Lower leg skin (tissue), 4 donors: ENCODE measurements around the gene RUVBL2. TPM values are rescaled to one million over a fixed set of nuclear protein-coding genes. Genes with fewer than 3 reads are reported as not detected.

Source experiments
- DNase-seq, 2 donors: peaks; one replicate each; pipeline ENCODE4 v3.0.0-alpha.2; 2019; ENCODE audit warnings: low spot score in 2 of 2
- H3K4me3 ChIP-seq: fragments of 200-600 bp; sonication (generic); 2 replicates; pipeline ENCODE4 v1.5.1; 2017; ENCODE audit warnings: mild to moderate bottlenecking, low read depth; ENCODE audit not compliant: poor library complexity, severe bottlenecking
- POLR2A ChIP-seq, 2 donors: fragments of 450-650 bp; IDR thresholded peaks; one replicate each; pipeline ENCODE4 v1.6.1; 2016 to 2017; ENCODE audit warnings: antibody characterized with exemption in 2 of 2, mild to moderate bottlenecking in 1 of 2, moderate library complexity in 1 of 2
- WGBS, 2 donors: methylation state at CpG; one replicate each; pipeline ENCODE4 v1.1.5; 2018; 5-methylcytosine and 5-hydroxymethylcytosine counted together
- intact Hi-C: fragments of 100-400 bp; cut with DNase I; formaldehyde crosslinking; loops from one replicate; pipeline ENCODE4 v1.15.0; 2023; ENCODE audit warnings: low total_unique reads
- total RNA-seq, 4 donors: library from RNA; depleted of rRNA; stranded (reverse); fragments of >200 nt; gene quantifications; one replicate each; pipeline ENCODE4 v1.1.0, GENCODE V29; 2016
- TF ChIP-seq, protein P1 (sequence below), 3 donors: fragments of 450-650 bp; IDR thresholded peaks; one replicate each; pipeline ENCODE4 v1.5.1; 2016; ENCODE audit warnings: antibody characterized with exemption in 3 of 3, mild to moderate bottlenecking in 3 of 3, moderate library complexity in 2 of 3

Gene RUVBL2
- total RNA-seq, 4 donors from 2014 or later, result 61.3 to 83.8 (median 83.3) TPM

DNA sequence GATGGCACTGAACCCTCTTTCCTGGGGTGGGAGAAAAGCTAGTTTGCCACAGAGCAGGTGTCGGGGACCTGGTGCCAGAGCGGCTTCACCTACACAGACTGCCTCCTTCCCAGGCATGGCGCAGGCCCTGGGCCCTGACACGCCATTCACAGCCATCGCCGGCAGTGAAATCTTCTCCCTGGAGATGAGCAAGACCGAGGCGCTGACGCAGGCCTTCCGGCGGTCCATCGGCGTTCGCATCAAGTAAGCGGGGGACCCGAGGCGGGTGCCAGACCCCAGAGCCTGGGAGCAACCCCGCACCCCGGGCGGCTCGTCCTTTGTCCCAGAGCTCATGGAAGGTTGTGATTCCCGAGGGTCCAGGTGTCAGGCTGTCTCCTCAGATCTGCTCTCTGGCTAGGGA lies 13.2 kb downstream of the RUVBL2 start:
- 95% methylated on average over 18 to 22 of the region's 22 CpGs for WGBS, 2 donors
- TF ChIP-seq, protein P1, sequence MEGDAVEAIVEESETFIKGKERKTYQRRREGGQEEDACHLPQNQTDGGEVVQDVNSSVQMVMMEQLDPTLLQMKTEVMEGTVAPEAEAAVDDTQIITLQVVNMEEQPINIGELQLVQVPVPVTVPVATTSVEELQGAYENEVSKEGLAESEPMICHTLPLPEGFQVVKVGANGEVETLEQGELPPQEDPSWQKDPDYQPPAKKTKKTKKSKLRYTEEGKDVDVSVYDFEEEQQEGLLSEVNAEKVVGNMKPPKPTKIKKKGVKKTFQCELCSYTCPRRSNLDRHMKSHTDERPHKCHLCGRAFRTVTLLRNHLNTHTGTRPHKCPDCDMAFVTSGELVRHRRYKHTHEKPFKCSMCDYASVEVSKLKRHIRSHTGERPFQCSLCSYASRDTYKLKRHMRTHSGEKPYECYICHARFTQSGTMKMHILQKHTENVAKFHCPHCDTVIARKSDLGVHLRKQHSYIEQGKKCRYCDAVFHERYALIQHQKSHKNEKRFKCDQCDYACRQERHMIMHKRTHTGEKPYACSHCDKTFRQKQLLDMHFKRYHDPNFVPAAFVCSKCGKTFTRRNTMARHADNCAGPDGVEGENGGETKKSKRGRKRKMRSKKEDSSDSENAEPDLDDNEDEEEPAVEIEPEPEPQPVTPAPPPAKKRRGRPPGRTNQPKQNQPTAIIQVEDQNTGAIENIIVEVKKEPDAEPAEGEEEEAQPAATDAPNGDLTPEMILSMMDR (IDR thresholded peaks at IDR 0.05), result no peak
- TF ChIP-seq POLR2A (IDR thresholded peaks at IDR 0.05), result no peak
- H3K4me3 ChIP-seq, result no peak overlapping the region
- no peak for DNase-seq
- intact Hi-C loops, result no loop called here

- no peak for DNase-seq
- TF ChIP-seq POLR2A (IDR thresholded peaks at IDR 0.05), result no peak
- TF ChIP-seq, protein P1 (IDR thresholded peaks at IDR 0.05), result no peak
- intact Hi-C loops, result no loop called here
- WGBS, 2 donors, result 91 to 96% methylated on average over 5 to 17 of the region's 18 CpGs
- no peak overlapping the region for H3K4me3 ChIP-seq
These were observed 16.1 kb downstream of the RUVBL2 start for GRCh38 chr19:49009828-49010227.

DNA sequence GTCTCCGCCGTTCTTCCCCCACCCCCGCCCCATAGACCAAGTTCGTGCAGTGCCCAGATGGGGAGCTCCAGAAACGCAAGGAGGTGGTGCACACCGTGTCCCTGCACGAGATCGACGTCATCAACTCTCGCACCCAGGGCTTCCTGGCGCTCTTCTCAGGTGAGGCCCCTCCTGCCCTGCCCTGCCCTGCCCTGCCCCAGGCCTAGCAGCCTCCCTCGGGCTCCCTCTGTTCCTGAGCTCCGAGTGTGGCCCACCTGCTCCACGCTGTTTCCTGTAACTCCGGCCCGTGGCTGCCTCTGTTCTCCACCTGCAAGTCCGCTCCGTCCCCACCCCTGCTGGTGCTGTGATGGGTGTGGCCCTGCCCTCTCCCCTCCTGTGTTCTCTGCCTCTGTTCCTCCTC lies 16.8 kb downstream of the RUVBL2 start:
- DNase-seq, result no peak
- WGBS, 2 donors, result 93 to 94% methylated on average over 14 to 18 of the region's 18 CpGs
- intact Hi-C loops, result no loop called here
- no peak for TF ChIP-seq POLR2A (IDR thresholded peaks at IDR 0.05)
- TF ChIP-seq, protein P1 (IDR thresholded peaks at IDR 0.05), result no peak
- no peak overlapping the region for H3K4me3 ChIP-seq

DNA sequence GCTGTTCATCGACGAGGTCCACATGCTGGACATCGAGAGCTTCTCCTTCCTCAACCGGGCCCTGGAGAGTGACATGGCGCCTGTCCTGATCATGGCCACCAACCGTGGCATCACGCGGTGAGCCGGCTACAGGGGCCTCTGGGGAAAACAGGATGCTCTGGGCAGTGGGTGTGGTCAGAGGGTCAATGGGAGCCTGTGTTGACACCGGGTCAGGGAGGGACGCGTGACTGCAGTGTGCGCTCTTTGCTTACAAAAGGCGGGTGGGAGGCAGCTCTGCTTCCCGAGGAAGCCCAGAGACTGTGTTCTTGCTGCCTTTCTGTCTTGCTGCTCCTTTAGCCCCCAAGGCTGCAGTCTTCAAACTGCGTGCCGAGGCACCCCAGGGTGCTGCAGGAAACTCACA lies 17.5 kb downstream of the RUVBL2 start:
- DNase-seq, result no peak
- TF ChIP-seq, protein P1 (IDR thresholded peaks at IDR 0.05), result no peak
- TF ChIP-seq POLR2A (IDR thresholded peaks at IDR 0.05), result no peak
- H3K4me3 ChIP-seq, result no peak overlapping the region
- 84 to 97% methylated on average over 11 to 13 of the region's 17 CpGs for WGBS, 2 donors
- intact Hi-C loops, result no loop called here

DNA sequence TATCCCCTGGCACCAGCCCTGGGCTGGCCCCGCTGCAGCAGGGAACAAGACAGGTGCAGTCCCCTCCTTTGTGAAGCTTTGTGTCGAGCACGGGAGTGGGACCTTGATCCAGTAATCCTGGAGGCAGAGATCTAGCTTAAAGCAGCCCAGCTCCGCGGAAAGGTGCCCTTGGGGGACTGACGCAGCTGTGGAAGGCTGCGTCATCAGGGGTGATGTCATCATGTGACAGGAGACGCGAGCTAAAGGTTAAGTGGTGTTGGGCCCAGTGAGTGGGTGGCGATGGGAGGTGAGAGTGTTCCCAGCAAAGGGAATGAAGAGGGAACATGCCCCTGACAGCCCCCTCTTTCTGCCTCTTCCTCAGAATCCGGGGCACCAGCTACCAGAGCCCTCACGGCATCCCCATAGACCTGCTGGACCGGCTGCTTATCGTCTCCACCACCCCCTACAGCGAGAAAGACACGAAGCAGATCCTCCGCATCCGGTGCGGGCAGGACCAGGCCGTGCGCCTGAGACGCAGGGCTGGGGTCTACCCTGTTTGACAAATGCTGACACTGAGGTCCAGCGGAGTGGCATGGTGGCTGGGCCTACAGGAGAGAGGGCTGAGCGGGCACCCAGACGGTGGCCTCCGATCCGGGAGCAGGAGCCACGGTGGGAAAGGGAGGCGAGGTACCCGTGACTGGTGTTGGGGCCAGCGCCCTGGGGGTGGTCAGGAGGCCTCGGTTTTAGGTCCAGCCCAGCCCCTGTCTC lies 20.6 kb downstream of the RUVBL2 start:
- intact Hi-C loops, result no loop called here
- no peak for DNase-seq
- 89 to 91% methylated on average over 28 to 32 of the region's 32 CpGs for WGBS, 2 donors

More for the DNA sequence above, 20.6 kb downstream of the RUVBL2 start:
- TF ChIP-seq, protein P1 (IDR thresholded peaks at IDR 0.05), result no peak
- no peak for TF ChIP-seq POLR2A (IDR thresholded peaks at IDR 0.05)
- no peak overlapping the region for H3K4me3 ChIP-seq
